WTC11 (cell line): ENCODE results near the gene SEMA4D. TPM values are rescaled to one million over a fixed set of nuclear protein-coding genes. Genes with fewer than 3 reads are reported as not detected.

ENCODE experiments used
- ATAC-seq: fragments of 200-7000 bp; cut with Tn5 transposase; 2 replicates; pipeline ENCODE4 v1.10.0; 2021; ENCODE audit warnings: mild to moderate bottlenecking, moderate library complexity
- CTCF ChIA-PET: fragments of 300-600 bp; sonication (Branson Sonifier 250); formaldehyde crosslinking; loops from one replicate; lab custom pipeline; 2021; ENCODE audit warnings: antibody characterized with exemption; lab: Charles Lee
- POLR2A ChIA-PET: fragments of 350-600 bp; sonication (Branson Sonifier 250); formaldehyde crosslinking; loops from one replicate; lab custom pipeline; 2021; ENCODE audit warnings: antibody characterized with exemption; lab: Charles Lee
- DNase-seq: peaks from one replicate; pipeline ENCODE4 v3.0.0; 2021; ENCODE audit warnings: low spot score
- H3K27ac Mint-ChIP-seq: 2 replicates; pipeline ENCODE4 v1.8.0; 2021; ENCODE audit warnings: mixed read lengths
- H3K27me3 Mint-ChIP-seq: 2 replicates; pipeline ENCODE4 v1.8.0; 2021; ENCODE audit warnings: low read depth, mild to moderate bottlenecking, moderate library complexity, mixed read lengths
- H3K36me3 Mint-ChIP-seq: 2 replicates; pipeline ENCODE4 v1.8.0; 2021; ENCODE audit warnings: mixed read lengths
- H3K4me1 Mint-ChIP-seq: 2 replicates; pipeline ENCODE4 v1.8.0; 2022; ENCODE audit warnings: mixed read lengths
- H3K4me3 Mint-ChIP-seq: 2 replicates; pipeline ENCODE4 v1.8.0; 2021; ENCODE audit warnings: mild to moderate bottlenecking, moderate library complexity, mixed read lengths
- H3K9me3 Mint-ChIP-seq: 2 replicates; pipeline ENCODE4 v1.8.0; 2021; ENCODE audit warnings: mixed read lengths
- ATF1 ChIP-seq: sonication (generic); formaldehyde crosslinking; IDR thresholded peaks from 2 replicates; pipeline ENCODE4 v1.8.1; 2023; ENCODE audit warnings: mild to moderate bottlenecking, moderate library complexity, missing genetic modification reagents
- CBFB ChIP-seq: sonication (generic); formaldehyde crosslinking; IDR thresholded peaks from 2 replicates; pipeline ENCODE4 v1.8.1; 2022; ENCODE audit warnings: mild to moderate bottlenecking, low read depth, missing genetic modification reagents
- ERG ChIP-seq: fragments of 250-450 bp; sonication (Bioruptor Pico); IDR thresholded peaks from 2 replicates; pipeline ENCODE4 v1.8.0; 2021; ENCODE audit warnings: mild to moderate bottlenecking
- FOXP4 ChIP-seq: sonication (generic); formaldehyde crosslinking; IDR thresholded peaks from 2 replicates; pipeline ENCODE4 v1.8.0; 2022; ENCODE audit warnings: mild to moderate bottlenecking, missing genetic modification reagents
- GTF2I ChIP-seq: fragments of 250-450 bp; sonication (Bioruptor Pico); conservative IDR thresholded peaks from 2 replicates; pipeline ENCODE4 v1.4.0; 2021; ENCODE audit warnings: mild to moderate bottlenecking
- JAZF1 ChIP-seq: fragments of 250-450 bp; sonication (Bioruptor Pico); IDR thresholded peaks from 2 replicates; pipeline ENCODE4 v1.9.0; 2021; ENCODE audit warnings: moderate library complexity, mild to moderate bottlenecking, inconsistent platforms
- MAX ChIP-seq: sonication (generic); formaldehyde crosslinking; IDR thresholded peaks from 2 replicates; pipeline ENCODE4 v1.8.0; 2022; ENCODE audit warnings: mild to moderate bottlenecking, missing genetic modification reagents
- NR1H2 ChIP-seq: sonication (generic); formaldehyde crosslinking; IDR thresholded peaks from 2 replicates; pipeline ENCODE4 v1.9.0; 2021; ENCODE audit warnings: mild to moderate bottlenecking, moderate library complexity, missing genetic modification reagents
- PRDM15 ChIP-seq: sonication (generic); formaldehyde crosslinking; IDR thresholded peaks from 2 replicates; pipeline ENCODE4 v1.8.0; 2022; ENCODE audit warnings: missing genetic modification reagents
- RELA ChIP-seq: sonication (generic); formaldehyde crosslinking; IDR thresholded peaks from 2 replicates; pipeline ENCODE4 v1.8.1; 2022; ENCODE audit warnings: missing genetic modification reagents, mild to moderate bottlenecking, borderline replicate concordance
- TEAD4 ChIP-seq: sonication (generic); formaldehyde crosslinking; IDR thresholded peaks from 2 replicates; pipeline ENCODE4 v1.8.0; 2022; ENCODE audit warnings: mild to moderate bottlenecking, missing genetic modification reagents
- ZNF317 ChIP-seq: sonication (generic); formaldehyde crosslinking; IDR thresholded peaks from 2 replicates; pipeline ENCODE4 v1.8.1; 2023; ENCODE audit warnings: low read depth, mild to moderate bottlenecking, moderate library complexity, missing genetic modification reagents, borderline replicate concordance
- ZNF423 ChIP-seq: fragments of 250-450 bp; sonication (Bioruptor Pico); IDR thresholded peaks from 2 replicates; pipeline ENCODE4 v2.1.2; 2022; ENCODE audit warnings: mild to moderate bottlenecking, moderate library complexity
- ZNF425 ChIP-seq: fragments of 250-450 bp; sonication (Bioruptor Pico); conservative IDR thresholded peaks from 2 replicates; pipeline ENCODE4 v1.9.0; 2021; ENCODE audit warnings: mild to moderate bottlenecking
- total RNA-seq: library from RNA; stranded (reverse); gene quantifications from 3 replicates; pipeline ENCODE4 v1.2.3, GENCODE V29; 2021
- TF ChIP-seq, protein P1 (sequence below): sonication (generic); formaldehyde crosslinking; IDR thresholded peaks from 2 replicates; pipeline ENCODE4 v1.8.0; 2023; ENCODE audit warnings: missing genetic modification reagents
- TF ChIP-seq, protein P2 (sequence below): sonication (generic); formaldehyde crosslinking; conservative IDR thresholded peaks from 2 replicates; pipeline ENCODE4 v1.8.1; 2023; ENCODE audit warnings: mild to moderate bottlenecking, low read depth, missing genetic modification reagents, moderate library complexity

Gene SEMA4D
- total RNA-seq, 1 experiment from 2014 or later, result 67.8 TPM

GRCh38 chr9:89386797-89387196, 111.1 kb downstream of the SEMA4D start (continued):
- TF ChIP-seq ZNF425 (no peak), TEAD4 (CRISPR knock-in tag) (no peak), PRDM15 (CRISPR knock-in tag) (no peak), JAZF1 (no peak)
- TF ChIP-seq, protein P1, sequence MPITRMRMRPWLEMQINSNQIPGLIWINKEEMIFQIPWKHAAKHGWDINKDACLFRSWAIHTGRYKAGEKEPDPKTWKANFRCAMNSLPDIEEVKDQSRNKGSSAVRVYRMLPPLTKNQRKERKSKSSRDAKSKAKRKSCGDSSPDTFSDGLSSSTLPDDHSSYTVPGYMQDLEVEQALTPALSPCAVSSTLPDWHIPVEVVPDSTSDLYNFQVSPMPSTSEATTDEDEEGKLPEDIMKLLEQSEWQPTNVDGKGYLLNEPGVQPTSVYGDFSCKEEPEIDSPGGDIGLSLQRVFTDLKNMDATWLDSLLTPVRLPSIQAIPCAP (CRISPR knock-in tag), result no peak

- H3K27ac Mint-ChIP-seq, result no peak overlapping the region
- H3K27me3 Mint-ChIP-seq, result no peaks in the 10 kb centered on the region
- POLR2A ChIA-PET, result no interaction called here
- CTCF ChIA-PET, result no interaction called here
- peaks cover 55% of the 10 kb centered on the region for H3K36me3 Mint-ChIP-seq
- no peak overlapping the region for H3K4me3 Mint-ChIP-seq
- ATAC-seq, result no peak
- no peaks in the 10 kb centered on the region for H3K4me1 Mint-ChIP-seq
- TF ChIP-seq MAX (CRISPR knock-in tag) (no peak), ZNF317 (CRISPR knock-in tag) (no peak), ATF1 (CRISPR knock-in tag) (no peak), FOXP4 (no peak), ZNF423 (no peak), NR1H2 (CRISPR knock-in tag) (no peak), ERG (no peak), CBFB (no peak), RELA (CRISPR knock-in tag) (no peak), GTF2I (CRISPR knock-in tag) (no peak), PRDM15 (CRISPR knock-in tag) (no peak)
- TF ChIP-seq, protein P2, sequence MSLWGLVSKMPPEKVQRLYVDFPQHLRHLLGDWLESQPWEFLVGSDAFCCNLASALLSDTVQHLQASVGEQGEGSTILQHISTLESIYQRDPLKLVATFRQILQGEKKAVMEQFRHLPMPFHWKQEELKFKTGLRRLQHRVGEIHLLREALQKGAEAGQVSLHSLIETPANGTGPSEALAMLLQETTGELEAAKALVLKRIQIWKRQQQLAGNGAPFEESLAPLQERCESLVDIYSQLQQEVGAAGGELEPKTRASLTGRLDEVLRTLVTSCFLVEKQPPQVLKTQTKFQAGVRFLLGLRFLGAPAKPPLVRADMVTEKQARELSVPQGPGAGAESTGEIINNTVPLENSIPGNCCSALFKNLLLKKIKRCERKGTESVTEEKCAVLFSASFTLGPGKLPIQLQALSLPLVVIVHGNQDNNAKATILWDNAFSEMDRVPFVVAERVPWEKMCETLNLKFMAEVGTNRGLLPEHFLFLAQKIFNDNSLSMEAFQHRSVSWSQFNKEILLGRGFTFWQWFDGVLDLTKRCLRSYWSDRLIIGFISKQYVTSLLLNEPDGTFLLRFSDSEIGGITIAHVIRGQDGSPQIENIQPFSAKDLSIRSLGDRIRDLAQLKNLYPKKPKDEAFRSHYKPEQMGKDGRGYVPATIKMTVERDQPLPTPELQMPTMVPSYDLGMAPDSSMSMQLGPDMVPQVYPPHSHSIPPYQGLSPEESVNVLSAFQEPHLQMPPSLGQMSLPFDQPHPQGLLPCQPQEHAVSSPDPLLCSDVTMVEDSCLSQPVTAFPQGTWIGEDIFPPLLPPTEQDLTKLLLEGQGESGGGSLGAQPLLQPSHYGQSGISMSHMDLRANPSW (CRISPR knock-in tag), result no peak
- H3K9me3 Mint-ChIP-seq, result no peaks in the 10 kb centered on the region
- no peak for DNase-seq
Observed at GRCh38 chr9:89386206-89386605, 111.7 kb downstream of the SEMA4D start.
